Hypothalamus (tissue), 51 donors: Measurements from ENCODE around the gene MYOZ2.
"Not testable (repeated sequence)": the region's sequence is repeated elsewhere in the genome, so short reads cannot be mapped to it uniquely, and the experiment has no call there.

ENCODE experiments used
- DNase-seq, 51 donors: peaks; one replicate each; lab custom pipeline; 2025; lab: John Stamatoyannopoulos, UW

Gene MYOZ2

GRCh38 chr4:119125931-119126330 is 9.7 kb upstream of the MYOZ2 start:
- no peak for DNase-seq

GRCh38 chr4:119128148-119128547 is 7.5 kb upstream of the MYOZ2 start:
- no peak for DNase-seq

- DNase-seq: no peak
Observed at GRCh38 chr4:119130365-119131065, 5.1 kb upstream of the MYOZ2 start.

GRCh38 chr4:119131164-119131563 is 4.5 kb upstream of the MYOZ2 start:
- no peak for DNase-seq

- DNase-seq: no peak
Observed at GRCh38 chr4:119132306-119132705, 3.3 kb upstream of the MYOZ2 start.

GRCh38 chr4:119136546-119136945 is 914 bp downstream of the MYOZ2 start:
- no peak for DNase-seq

GRCh38 chr4:119138046-119138445 is 2.4 kb downstream of the MYOZ2 start:
- DNase-seq: no peak

- no peak for DNase-seq
Observed at GRCh38 chr4:119139311-119139710, 3.7 kb downstream of the MYOZ2 start.

- no peak for DNase-seq
Observed at GRCh38 chr4:119139822-119140252, 4.2 kb downstream of the MYOZ2 start.

- DNase-seq: not testable (repeated sequence)
Observed at GRCh38 chr4:119141283-119141682, 5.7 kb downstream of the MYOZ2 start.

- DNase-seq: no peak
Observed at GRCh38 chr4:119142833-119143232, 7.2 kb downstream of the MYOZ2 start.

- not testable (repeated sequence) for DNase-seq
Observed at GRCh38 chr4:119143341-119143740, 7.7 kb downstream of the MYOZ2 start.

- no peak for DNase-seq
Observed at GRCh38 chr4:119149110-119149509, 13.5 kb downstream of the MYOZ2 start.

- no peak for DNase-seq
Observed at GRCh38 chr4:119151161-119151560, 15.5 kb downstream of the MYOZ2 start.

GRCh38 chr4:119152741-119153140 is 17.1 kb downstream of the MYOZ2 start:
- DNase-seq: no peak

- DNase-seq: no peak
Observed at GRCh38 chr4:119162174-119162573, 26.5 kb downstream of the MYOZ2 start.

- no peak for DNase-seq
Observed at GRCh38 chr4:119165767-119166166, 30.1 kb downstream of the MYOZ2 start.

GRCh38 chr4:119170195-119170594 is 34.6 kb downstream of the MYOZ2 start:
- no peak for DNase-seq

GRCh38 chr4:119172223-119172622 is 36.6 kb downstream of the MYOZ2 start:
- no peak for DNase-seq

GRCh38 chr4:119173729-119174361 is 38.2 kb downstream of the MYOZ2 start:
- not testable (repeated sequence) for DNase-seq

- DNase-seq: no peak
Observed at GRCh38 chr4:119179011-119179410, 43.4 kb downstream of the MYOZ2 start.

- DNase-seq: no peak
Observed at GRCh38 chr4:119184128-119184527, 48.5 kb downstream of the MYOZ2 start.
